ENCODE measurements around the gene HMG20B. TPM values are rescaled to one million over a fixed set of nuclear protein-coding genes. Genes with fewer than 3 reads are reported as not detected.

HMG20B gene
- total and polyA plus RNA-seq, 2 of the 8 experiments (the other 6 are each of a cell fraction or from before 2014, with no cell fraction given) = 42.9 to 74.2 TPM

DNA sequence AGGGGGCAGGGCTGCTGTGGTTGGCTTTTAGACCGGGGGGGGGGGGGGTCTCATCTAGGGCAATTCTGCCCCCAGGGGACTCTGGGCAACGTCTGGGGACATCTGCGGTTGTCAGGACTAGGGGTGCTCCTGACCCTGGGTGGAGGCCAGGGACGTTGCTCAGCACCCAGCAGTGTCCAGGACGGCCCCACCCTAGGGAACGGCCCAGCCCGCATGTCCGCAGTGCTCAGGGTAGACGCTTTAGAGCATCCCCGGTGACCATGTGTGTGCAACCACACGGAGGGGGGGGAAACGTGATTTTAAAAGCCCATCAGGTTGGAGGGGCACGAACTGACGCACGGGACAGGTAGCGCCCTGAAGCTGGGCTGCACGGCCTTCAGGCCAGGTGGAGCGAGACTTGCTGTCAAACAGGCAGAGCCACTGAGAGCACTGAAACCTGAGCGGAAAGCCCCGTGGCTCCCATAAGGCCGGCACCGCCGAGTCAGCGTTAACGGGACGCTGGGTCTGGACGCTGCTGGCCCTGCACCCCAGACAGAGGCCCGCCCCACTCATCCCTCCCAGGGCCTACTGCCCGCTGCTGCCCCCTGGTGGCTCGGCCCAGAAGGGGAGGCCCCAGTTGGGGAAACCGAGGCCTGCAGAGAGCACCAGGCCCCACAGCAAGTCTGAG lies 45.5 kb downstream of the HMG20B start:
- Histone ChIP-seq H4K20me1 (replicated peaks in 1 of 2; ENCODE audit: control insufficient read depth in 1 of 2, insufficient read depth in 2 of 2, low read length in 2 of 2) (peaks cover 0 to 13% of the 10 kb centered on the region in 2 experiments), H3K79me2 (ENCODE audit: control insufficient read depth in 1 of 2, insufficient read depth in 2 of 2, low read length in 2 of 2) (no peaks in the 10 kb centered on the region), H2BK15ac (ENCODE audit: low read length) (no peak overlapping the region), H2BK20ac (ENCODE audit: low read length) (no peak overlapping the region), H3K79me1 (ENCODE audit: low read depth, low read length) (no peaks in the 10 kb centered on the region; the same call in 1 of the 2 replicates), H2BK5ac (ENCODE audit: low read depth, low read length) (no peak overlapping the region), H3K4me3 (ENCODE audit: extremely low read depth in 1 of 4, insufficient read depth in 2 of 4, low read depth in 3 of 4, low read length in 4 of 4) (no peak overlapping the region), H4K8ac (ENCODE audit: extremely low read depth, insufficient read depth, low read length) (peak overlapping the region; percentile 39; the same call in 1 of the 2 replicates), H2AFZ (ENCODE audit: low read length) (no peak overlapping the region), H3K4me1 (replicated peaks in 1 of 4; ENCODE audit: control insufficient read depth in 3 of 4, insufficient read depth in 4 of 4, low read length in 3 of 4) (peaks cover 0 to 3% (median under 1%) of the 10 kb centered on the region in 4 experiments; a peak in 3 of 7 replicates), H3K9ac (replicated peaks in 1 of 4; ENCODE audit: extremely low read depth in 1 of 4, low read depth in 3 of 4, low read length in 3 of 4) (no peak overlapping the region), H2BK120ac (replicated peaks; ENCODE audit: low read depth, low read length) (no peak overlapping the region), H3K27me3 (replicated peaks in 1 of 4; ENCODE audit: control insufficient read depth in 3 of 4, extremely low read depth in 1 of 4, insufficient read depth in 3 of 4, low read length in 3 of 4) (no peaks in the 10 kb centered on the region), H2AK5ac (ENCODE audit: low read depth, low read length) (no peak overlapping the region), H3K4me2 (ENCODE audit: insufficient read depth in 1 of 2, low read depth in 2 of 2, low read length in 2 of 2) (no peak overlapping the region), H4K5ac (ENCODE audit: insufficient read length, low read depth, low read length) (no peak overlapping the region), H2BK12ac (ENCODE audit: low read depth, low read length) (no peak overlapping the region), H3K23me2 (ENCODE audit: low read depth, low read length) (no peaks in the 10 kb centered on the region), H3K27ac (ENCODE audit: low read depth, low read length) (no peak overlapping the region), H3K9me3 (ENCODE audit: insufficient read depth in 2 of 2, low read depth in 1 of 2, low read length in 1 of 2) (no peaks in the 10 kb centered on the region), H3K4ac (replicated peaks; ENCODE audit: insufficient read length, low read depth, low read length) (no peak overlapping the region), H3K56ac (replicated peaks; ENCODE audit: insufficient read length, low read depth, low read length) (no peak overlapping the region), H3K18ac (ENCODE audit: extremely low read depth, low read length) (no peak overlapping the region), H3K36me3 (ENCODE audit: control insufficient read depth in 2 of 4, insufficient read depth in 4 of 4, low read length in 3 of 4) (peaks cover 0 to 3% (median under 1%) of the 10 kb centered on the region in 4 experiments; a peak in 2 of 8 replicates), H3K23ac (ENCODE audit: insufficient read length) (no peak overlapping the region), H3K14ac (ENCODE audit: insufficient read length) (no peak overlapping the region), H4K91ac (replicated peaks; ENCODE audit: insufficient read length, low read length) (no peak overlapping the region)
- WGBS, 2 experiments (ENCODE audit: extremely low coverage in 1 of 2, insufficient coverage in 1 of 2, insufficient read length in 1 of 2, insufficient replicate concordance in 2 of 2, low coverage in 1 of 2, low lambda C conversion rate in 2 of 2, missing lambda C conversion rate in 1 of 2) = 82% methylated on average over 28 of the region's 31 CpGs; no CpG with 5 or more reads in 1 of the 2 experiments
- ChIA-PET CTCF (ENCODE audit: partially characterized antibody) (interaction anchor here (0.7 to 7.3 kb wide), 10 partner anchors 10 to 82 kb away, joined by 3 to 38 read pairs (median 4); partner anchors contain the start of genes GIPC3 and TBXA2R), POLR2A (ENCODE audit: partially characterized antibody) (interaction anchor here (0.6 to 1.4 kb wide), 3 partner anchors 10 to 38 kb away, joined by 3 to 6 read pairs (median 3); no protein-coding TSS in a partner anchor)
- DNase-seq (ENCODE audit: low read depth in 1 of 2, low spot score in 2 of 2) = peak in 1 of 2 experiments; percentile 96
- FAIRE-seq = no peak
- TF ChIP-seq KDM1A (IDR thresholded peaks at IDR 0.05; ENCODE audit: borderline replicate concordance, low read length) = no peak
- no peak for TF ChIP-seq RBBP5 (IDR thresholded peaks at IDR 0.05; ENCODE audit: borderline replicate concordance, low read depth, low read length)
- TF ChIP-seq GABPA (IDR thresholded peaks at IDR 0.05; ENCODE audit: borderline replicate concordance, insufficient read depth, low read length) = peak; percentile 39; the same call in 1 of the 2 replicates
- no peak for TF ChIP-seq BACH1 (IDR thresholded peaks at IDR 0.05; ENCODE audit: low read length)
- TF ChIP-seq, protein P1, sequence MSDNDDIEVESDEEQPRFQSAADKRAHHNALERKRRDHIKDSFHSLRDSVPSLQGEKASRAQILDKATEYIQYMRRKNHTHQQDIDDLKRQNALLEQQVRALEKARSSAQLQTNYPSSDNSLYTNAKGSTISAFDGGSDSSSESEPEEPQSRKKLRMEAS (IDR thresholded peaks at IDR 0.05) = 0 out of 2 replicates have a peak, but pooled peaks have one; percentile 14
- no peak for TF ChIP-seq YY1 (IDR thresholded peaks at IDR 0.05; ENCODE audit: low read depth, low read length)
- no peak for TF ChIP-seq CTBP2 (IDR thresholded peaks at IDR 0.05; ENCODE audit: borderline replicate concordance, insufficient read depth, insufficient read length, low read length)
- TF ChIP-seq, protein P2, sequence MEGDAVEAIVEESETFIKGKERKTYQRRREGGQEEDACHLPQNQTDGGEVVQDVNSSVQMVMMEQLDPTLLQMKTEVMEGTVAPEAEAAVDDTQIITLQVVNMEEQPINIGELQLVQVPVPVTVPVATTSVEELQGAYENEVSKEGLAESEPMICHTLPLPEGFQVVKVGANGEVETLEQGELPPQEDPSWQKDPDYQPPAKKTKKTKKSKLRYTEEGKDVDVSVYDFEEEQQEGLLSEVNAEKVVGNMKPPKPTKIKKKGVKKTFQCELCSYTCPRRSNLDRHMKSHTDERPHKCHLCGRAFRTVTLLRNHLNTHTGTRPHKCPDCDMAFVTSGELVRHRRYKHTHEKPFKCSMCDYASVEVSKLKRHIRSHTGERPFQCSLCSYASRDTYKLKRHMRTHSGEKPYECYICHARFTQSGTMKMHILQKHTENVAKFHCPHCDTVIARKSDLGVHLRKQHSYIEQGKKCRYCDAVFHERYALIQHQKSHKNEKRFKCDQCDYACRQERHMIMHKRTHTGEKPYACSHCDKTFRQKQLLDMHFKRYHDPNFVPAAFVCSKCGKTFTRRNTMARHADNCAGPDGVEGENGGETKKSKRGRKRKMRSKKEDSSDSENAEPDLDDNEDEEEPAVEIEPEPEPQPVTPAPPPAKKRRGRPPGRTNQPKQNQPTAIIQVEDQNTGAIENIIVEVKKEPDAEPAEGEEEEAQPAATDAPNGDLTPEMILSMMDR (IDR thresholded peaks at IDR 0.05; ENCODE audit: control extremely low read depth in 1 of 3, insufficient read depth in 1 of 3, low read depth in 1 of 3, low read length in 3 of 3) = peak; percentile 86 to 92 (median 86)
- no peak for TF ChIP-seq TBP (IDR thresholded peaks at IDR 0.05; ENCODE audit: low read depth, low read length)
